Breast epithelium (tissue), 4 donors: ENCODE measurements around the gene FGF11. TPM values are rescaled to one million over a fixed set of nuclear protein-coding genes. Genes with fewer than 3 reads are reported as not detected.

Experiments used
- DNase-seq, 2 donors: peaks; one replicate each; pipeline ENCODE4 v3.0.0-alpha.2; 2019; ENCODE audit warnings: low spot score in 2 of 2
- H3K27ac ChIP-seq, 2 donors: fragments of 200-600 bp; sonication (generic) in 1 of 2; one replicate each; pipeline ENCODE4 v1.5.1; 2016 to 2019; ENCODE audit warnings: mild to moderate bottlenecking in 1 of 2
- H3K27me3 ChIP-seq, 2 donors: fragments of 200-600 bp; sonication (generic) in 1 of 2; one replicate each; pipeline versions ENCODE4 v1.5.1 to v1.6.0; 2017 to 2019; ENCODE audit warnings: control low read depth in 1 of 2, mild to moderate bottlenecking in 1 of 2
- H3K36me3 ChIP-seq: fragments of 200-600 bp; one replicate; pipeline ENCODE4 v1.5.1; 2019
- H3K4me1 ChIP-seq, 2 donors: fragments of 200-600 bp; sonication (generic); one replicate each; pipeline ENCODE4 v1.5.1; 2016 to 2019; ENCODE audit warnings: control low read depth in 1 of 2
- H3K4me3 ChIP-seq, 3 donors: fragments of 200-600 bp; sonication (generic); 1 replicate in 2 of 3; 2 replicates in 1 of 3; pipeline ENCODE4 v1.5.1; 2016 to 2019; ENCODE audit warnings: mild to moderate bottlenecking in 3 of 3, moderate library complexity in 2 of 3
- H3K9me3 ChIP-seq, 2 donors: fragments of 200-600 bp; sonication (generic) in 1 of 2; one replicate each; pipeline ENCODE4 v1.5.1; 2016 to 2019; ENCODE audit warnings: control low read depth in 1 of 2
- POLR2A ChIP-seq: fragments of 450-650 bp; IDR thresholded peaks from one replicate; pipeline ENCODE4 v1.6.1; 2016; ENCODE audit warnings: antibody characterized with exemption, mild to moderate bottlenecking, moderate library complexity
- POLR2AphosphoS5 ChIP-seq, 3 donors: sonication (generic); formaldehyde crosslinking; IDR thresholded peaks; one replicate each; pipeline ENCODE4 v1.6.1; 2017; ENCODE audit warnings: antibody characterized with exemption in 3 of 3
- intact Hi-C: fragments of 100-400 bp; cut with DNase I; formaldehyde crosslinking; loops from one replicate; pipeline ENCODE4 v1.15.1; 2023; ENCODE audit warnings: low total_unique reads
- total RNA-seq, 3 donors: library from RNA; depleted of rRNA; stranded (reverse); fragments of >200 nt; gene quantifications; one replicate each; pipeline ENCODE4 v1.1.0, GENCODE V29; 2016
- TF ChIP-seq, protein P1 (sequence below), 3 donors: fragments of 450-650 bp; IDR thresholded peaks; one replicate each; pipeline ENCODE4 v1.5.1; 2016 to 2017; ENCODE audit warnings: antibody characterized with exemption in 3 of 3, mild to moderate bottlenecking in 3 of 3, moderate library complexity in 3 of 3

The FGF11 gene
- total RNA-seq, 3 donors from 2014 or later = 2.1 to 2.9 (median 2.9) TPM

DNA sequence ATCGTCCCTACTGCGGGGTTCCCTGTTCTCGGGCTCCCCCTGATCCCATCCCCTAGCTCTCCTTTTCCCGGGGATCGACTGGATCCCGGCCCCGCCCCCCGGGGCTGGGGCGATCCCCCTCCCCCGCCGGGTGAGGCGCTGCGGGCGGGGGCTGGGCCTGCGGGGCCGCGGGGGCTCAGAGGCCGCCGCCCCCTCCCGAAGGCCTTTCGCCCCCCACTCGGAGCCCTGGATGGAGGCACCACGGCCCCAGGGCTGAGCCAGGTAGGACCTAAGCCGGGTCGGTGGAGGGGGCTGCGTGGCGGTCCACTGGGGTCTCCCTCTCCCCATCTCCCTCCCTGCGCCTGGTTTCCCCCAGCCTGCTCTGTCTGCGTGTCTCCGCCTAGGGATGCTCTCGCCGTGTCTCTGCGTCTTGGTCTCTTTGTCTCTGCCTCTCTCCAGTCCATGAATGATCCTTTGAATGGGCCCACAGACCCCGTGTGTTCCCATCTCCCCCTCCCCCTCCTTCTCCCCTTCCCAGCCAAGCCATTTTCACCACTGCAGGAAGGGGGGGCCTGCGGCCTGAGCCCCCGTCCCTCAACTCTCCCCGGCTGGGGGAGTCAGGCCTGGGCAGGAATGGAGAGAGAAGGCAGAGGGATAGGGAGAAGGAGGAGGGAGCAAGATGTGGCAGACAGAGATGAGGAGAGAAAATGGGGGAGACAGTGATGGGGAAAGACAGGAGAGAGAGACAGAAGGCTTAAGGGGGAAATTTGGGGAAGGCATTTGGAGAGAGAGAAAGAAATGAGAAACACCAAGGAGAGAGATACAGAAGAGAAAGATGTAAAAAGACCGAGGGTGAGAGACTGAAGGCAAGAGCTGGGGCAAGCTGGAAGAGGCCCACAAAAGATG lies 33.7 kb upstream of the FGF11 start:
- H3K27me3 ChIP-seq = no peaks in the 10 kb centered on the region
- peak overlapping the region; percentile 92 to 95 for H3K27ac ChIP-seq
- intact Hi-C loops = no loop called here
- TF ChIP-seq, protein P1, sequence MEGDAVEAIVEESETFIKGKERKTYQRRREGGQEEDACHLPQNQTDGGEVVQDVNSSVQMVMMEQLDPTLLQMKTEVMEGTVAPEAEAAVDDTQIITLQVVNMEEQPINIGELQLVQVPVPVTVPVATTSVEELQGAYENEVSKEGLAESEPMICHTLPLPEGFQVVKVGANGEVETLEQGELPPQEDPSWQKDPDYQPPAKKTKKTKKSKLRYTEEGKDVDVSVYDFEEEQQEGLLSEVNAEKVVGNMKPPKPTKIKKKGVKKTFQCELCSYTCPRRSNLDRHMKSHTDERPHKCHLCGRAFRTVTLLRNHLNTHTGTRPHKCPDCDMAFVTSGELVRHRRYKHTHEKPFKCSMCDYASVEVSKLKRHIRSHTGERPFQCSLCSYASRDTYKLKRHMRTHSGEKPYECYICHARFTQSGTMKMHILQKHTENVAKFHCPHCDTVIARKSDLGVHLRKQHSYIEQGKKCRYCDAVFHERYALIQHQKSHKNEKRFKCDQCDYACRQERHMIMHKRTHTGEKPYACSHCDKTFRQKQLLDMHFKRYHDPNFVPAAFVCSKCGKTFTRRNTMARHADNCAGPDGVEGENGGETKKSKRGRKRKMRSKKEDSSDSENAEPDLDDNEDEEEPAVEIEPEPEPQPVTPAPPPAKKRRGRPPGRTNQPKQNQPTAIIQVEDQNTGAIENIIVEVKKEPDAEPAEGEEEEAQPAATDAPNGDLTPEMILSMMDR (IDR thresholded peaks at IDR 0.05) = no peak
- TF ChIP-seq POLR2A (no peak), POLR2AphosphoS5 (IDR thresholded peaks at IDR 0.05) (no peak)
- DNase-seq = no peak
- no peaks in the 10 kb centered on the region for H3K36me3 ChIP-seq
- peak overlapping the region; percentile 57 to 89 (median 80) for H3K4me3 ChIP-seq
- H3K4me1 ChIP-seq = peaks cover 4 to 8% of the 10 kb centered on the region in 2 donors
- no peaks in the 10 kb centered on the region for H3K9me3 ChIP-seq

DNA sequence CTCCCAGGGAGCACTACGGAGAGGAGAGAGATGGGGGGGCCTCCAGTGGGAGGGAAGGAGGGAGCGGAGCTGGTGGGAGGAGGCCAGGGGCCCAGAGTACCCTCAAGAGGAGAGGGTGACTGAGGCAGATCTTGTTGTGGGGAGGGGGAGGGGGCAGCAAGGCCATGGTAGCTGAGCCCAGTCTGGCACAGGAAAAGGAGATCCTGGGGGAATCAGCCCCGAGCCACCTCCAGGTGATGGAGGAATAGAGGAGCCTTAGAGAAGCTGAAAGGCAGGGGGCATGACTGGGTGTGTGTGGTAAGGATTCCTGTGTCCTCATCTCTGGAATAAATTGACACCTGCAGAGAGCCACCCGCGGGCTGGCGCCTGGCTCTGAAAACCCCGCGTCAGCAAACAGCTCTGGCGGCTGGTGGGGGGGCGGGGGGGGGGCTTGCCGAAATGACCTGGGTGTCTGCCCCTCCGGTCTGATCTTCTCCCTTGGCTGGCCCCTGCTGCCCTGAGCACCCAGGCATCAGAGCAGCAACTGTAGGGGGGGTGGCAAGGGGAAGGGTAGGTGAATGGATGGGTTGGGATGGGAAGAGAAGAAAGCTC lies 33.0 kb upstream of the FGF11 start:
- Histone ChIP-seq H3K9me3 (no peaks in the 10 kb centered on the region), H3K27ac (peak overlapping the region; percentile 92 to 95), H3K36me3 (no peaks in the 10 kb centered on the region), H3K4me1 (peaks cover 4 to 8% of the 10 kb centered on the region in 2 donors), H3K27me3 (no peaks in the 10 kb centered on the region), H3K4me3 (peak overlapping the region in 2 of 3 donors; percentile 80 to 89)
- TF ChIP-seq, protein P1 (IDR thresholded peaks at IDR 0.05) = no peak
- TF ChIP-seq POLR2AphosphoS5 (IDR thresholded peaks at IDR 0.05) = no peak
- no peak for TF ChIP-seq POLR2A
- no peak for DNase-seq
- intact Hi-C loops = no loop called here

GRCh38 chr17:7407082-7407481 lies 32.2 kb upstream of the FGF11 start:
- TF ChIP-seq, protein P1 (IDR thresholded peaks at IDR 0.05) = no peak
- TF ChIP-seq POLR2A (no peak), POLR2AphosphoS5 (IDR thresholded peaks at IDR 0.05) (no peak)
- H3K27ac ChIP-seq = peak overlapping the region in 1 of 2 donors; percentile 95
- no peaks in the 10 kb centered on the region for H3K9me3 ChIP-seq
- DNase-seq = no peak
- no peaks in the 10 kb centered on the region for H3K36me3 ChIP-seq
- peak overlapping the region in 1 of 3 donors; percentile 89 for H3K4me3 ChIP-seq
- peaks cover 4 to 7% of the 10 kb centered on the region in 2 donors for H3K4me1 ChIP-seq
- intact Hi-C loops = no loop called here
- no peaks in the 10 kb centered on the region for H3K27me3 ChIP-seq

DNA sequence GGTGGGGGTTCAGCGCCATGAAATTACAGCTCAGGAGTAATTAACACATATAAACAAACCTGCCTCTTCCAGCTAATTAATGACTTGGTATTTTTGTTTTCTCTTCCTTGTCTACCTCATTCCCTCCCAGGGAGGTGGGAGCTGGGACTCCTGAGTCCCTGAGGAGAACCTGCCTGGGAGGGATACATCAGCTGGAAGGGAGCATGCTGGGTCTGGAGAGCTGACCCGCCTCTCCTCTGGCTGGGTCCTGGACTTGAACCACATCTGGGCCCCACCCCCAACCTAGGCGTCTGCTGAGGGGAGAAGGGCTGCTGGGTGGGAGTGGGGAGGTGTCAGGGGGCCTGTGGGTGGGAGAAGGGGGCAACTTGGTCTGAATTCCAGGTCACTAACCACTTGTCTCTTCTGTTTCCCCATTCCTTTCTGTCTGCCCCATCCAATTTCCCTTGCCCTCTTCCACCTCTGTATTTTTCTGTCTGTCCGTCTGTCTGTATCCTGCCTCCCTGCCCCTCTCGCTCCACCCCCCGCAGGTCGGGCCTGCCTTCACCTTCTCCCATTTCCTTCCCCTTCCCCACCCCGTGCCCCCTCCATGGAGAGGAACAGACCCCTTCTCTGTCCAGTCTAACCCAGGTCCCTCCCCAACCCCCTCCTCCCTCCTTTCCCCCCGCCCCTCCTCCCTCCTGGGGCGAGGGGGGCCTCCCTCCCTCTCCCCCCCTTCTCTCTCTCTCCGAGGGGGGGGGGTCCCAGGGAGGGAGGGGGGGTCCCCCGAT lies 31.6 kb upstream of the FGF11 start, which contains the start of gene NLGN2:
Gene NLGN2 (plus strand): TSS at position 361 of the 767 bp plus-strand sequence. CDS start 411 bp downstream, outside the sequence.
- TF ChIP-seq POLR2A (no peak), POLR2AphosphoS5 (IDR thresholded peaks at IDR 0.05) (no peak)
- TF ChIP-seq, protein P1 (IDR thresholded peaks at IDR 0.05) = no peak
- no peaks in the 10 kb centered on the region for H3K9me3 ChIP-seq
- peaks cover 3 to 4% of the 10 kb centered on the region in 2 donors for H3K4me1 ChIP-seq
- H3K36me3 ChIP-seq = no peaks in the 10 kb centered on the region
- peak within 1 kb of the TSS in 1 of 2 donors; percentile 95 for H3K27ac ChIP-seq
- DNase-seq = no peak
- intact Hi-C loops = no loop called here
- no peaks in the 10 kb centered on the region for H3K27me3 ChIP-seq
- H3K4me3 ChIP-seq = peak within 1 kb of the TSS in 1 of 3 donors; percentile 89
